ENCODE results near the gene PACC1. TPM values are rescaled to one million over a fixed set of nuclear protein-coding genes. Genes with fewer than 3 reads are reported as not detected.
A peak's percentile ranks its signal among the peaks of the same experiment; 100 is the strongest.

PACC1 gene
- total and polyA plus RNA-seq, 11 donors: 1.8 to 7.9 (median 3.1) TPM

DNA sequence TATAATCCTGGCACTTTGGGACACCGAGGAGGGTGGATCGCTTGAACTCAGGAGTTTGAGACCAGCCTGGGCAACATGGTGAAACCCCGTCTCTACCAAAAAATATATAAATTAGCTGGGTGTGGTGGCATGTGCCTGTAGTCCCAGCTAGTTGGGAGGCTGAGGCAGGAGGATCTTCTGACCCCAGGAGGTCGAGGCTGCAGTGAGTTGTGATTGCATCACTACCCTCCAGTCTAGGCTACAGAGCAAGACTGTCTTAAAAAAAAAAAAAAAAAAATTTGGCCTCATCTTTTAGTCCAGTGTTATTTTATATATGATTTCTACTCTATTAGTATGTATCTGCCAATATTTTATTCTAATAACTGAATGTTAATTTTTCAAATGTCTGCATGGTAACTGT, 69.8 kb downstream of the PACC1 start:
- intact Hi-C loops (cut with DNase I): no loop called here
- DNase-seq (no peak), ATAC-seq (no peak)
- H3K4me1 ChIP-seq: peaks cover 0 to 3% (median 0%) of the 10 kb centered on the region in 12 donors
- H3K4me3 ChIP-seq: no peak overlapping the region
- H3K36me3 ChIP-seq: peaks cover 0 to 98% (median 86%) of the 10 kb centered on the region in 9 donors
- H3K9me3 ChIP-seq: no peaks in the 10 kb centered on the region
- WGBS, 4 donors: 93 to 98% (median 97%) methylated on average over 4 of the region's 4 CpGs
- TF ChIP-seq POLR2A (IDR thresholded peaks at IDR 0.05): no peak
- TF ChIP-seq, protein P1, sequence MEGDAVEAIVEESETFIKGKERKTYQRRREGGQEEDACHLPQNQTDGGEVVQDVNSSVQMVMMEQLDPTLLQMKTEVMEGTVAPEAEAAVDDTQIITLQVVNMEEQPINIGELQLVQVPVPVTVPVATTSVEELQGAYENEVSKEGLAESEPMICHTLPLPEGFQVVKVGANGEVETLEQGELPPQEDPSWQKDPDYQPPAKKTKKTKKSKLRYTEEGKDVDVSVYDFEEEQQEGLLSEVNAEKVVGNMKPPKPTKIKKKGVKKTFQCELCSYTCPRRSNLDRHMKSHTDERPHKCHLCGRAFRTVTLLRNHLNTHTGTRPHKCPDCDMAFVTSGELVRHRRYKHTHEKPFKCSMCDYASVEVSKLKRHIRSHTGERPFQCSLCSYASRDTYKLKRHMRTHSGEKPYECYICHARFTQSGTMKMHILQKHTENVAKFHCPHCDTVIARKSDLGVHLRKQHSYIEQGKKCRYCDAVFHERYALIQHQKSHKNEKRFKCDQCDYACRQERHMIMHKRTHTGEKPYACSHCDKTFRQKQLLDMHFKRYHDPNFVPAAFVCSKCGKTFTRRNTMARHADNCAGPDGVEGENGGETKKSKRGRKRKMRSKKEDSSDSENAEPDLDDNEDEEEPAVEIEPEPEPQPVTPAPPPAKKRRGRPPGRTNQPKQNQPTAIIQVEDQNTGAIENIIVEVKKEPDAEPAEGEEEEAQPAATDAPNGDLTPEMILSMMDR (IDR thresholded peaks at IDR 0.05): no peak
- no peak overlapping the region for H3K27ac ChIP-seq
- no peaks in the 10 kb centered on the region for H3K27me3 ChIP-seq

DNA sequence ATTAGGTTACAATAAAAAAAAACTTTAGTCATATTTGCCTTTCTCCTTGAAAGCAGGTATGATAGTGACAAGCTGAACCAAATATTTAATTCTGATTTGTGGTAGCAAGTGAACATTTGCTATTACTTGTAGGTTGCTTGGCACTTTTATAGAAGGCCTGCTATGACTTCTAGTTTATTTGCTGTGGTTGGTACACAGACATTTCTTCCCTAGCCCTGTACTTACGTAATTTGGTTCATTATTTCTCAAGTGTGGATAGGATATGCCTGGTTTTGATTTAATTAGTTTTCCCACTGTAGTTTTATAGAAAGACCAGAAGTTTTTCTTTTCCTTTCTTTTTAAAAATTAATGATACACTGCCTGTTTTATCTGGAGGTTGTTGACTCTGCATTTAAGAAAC, 73.6 kb downstream of the PACC1 start:
- DNase-seq (no peak), ATAC-seq (no peak)
- H3K4me3 ChIP-seq: no peak overlapping the region
- H3K27me3 ChIP-seq: no peaks in the 10 kb centered on the region
- WGBS, 4 donors: 79 to 91% (median 89%) methylated on average over 1 of the region's 1 CpG
- peaks cover 0 to 92% (median 75%) of the 10 kb centered on the region in 9 donors for H3K36me3 ChIP-seq
- no peak overlapping the region for H3K27ac ChIP-seq
- H3K4me1 ChIP-seq: peaks cover 0 to 3% (median 0%) of the 10 kb centered on the region in 12 donors
- intact Hi-C loops (cut with DNase I): no loop called here
- H3K9me3 ChIP-seq: no peaks in the 10 kb centered on the region
- TF ChIP-seq POLR2A (IDR thresholded peaks at IDR 0.05): no peak
- TF ChIP-seq, protein P1 (IDR thresholded peaks at IDR 0.05): no peak

DNA sequence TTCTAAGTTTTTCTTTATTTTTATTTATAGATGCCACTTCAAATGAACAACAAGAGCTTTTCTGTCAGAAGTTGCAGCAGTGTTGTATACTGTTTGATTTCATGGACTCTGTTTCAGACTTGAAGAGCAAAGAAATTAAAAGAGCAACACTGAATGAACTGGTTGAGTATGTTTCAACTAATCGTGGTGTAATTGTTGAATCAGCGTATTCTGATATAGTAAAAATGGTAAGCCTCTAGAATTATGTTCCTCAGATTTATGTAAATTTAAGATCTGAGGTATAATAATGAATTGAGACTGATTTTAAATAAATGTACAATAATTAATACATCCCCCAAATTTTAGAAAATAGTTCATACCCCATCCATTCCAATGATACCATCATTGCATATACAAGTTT, 85.6 kb downstream of the PACC1 start:
- H3K9me3 ChIP-seq: no peaks in the 10 kb centered on the region
- DNase-seq (no peak), ATAC-seq (no peak)
- intact Hi-C loops (cut with DNase I): loop anchor here in 1 of 10 donors (5.0 kb wide), 1 partner anchor 37 kb away; no protein-coding TSS in a partner anchor
- peaks cover 0 to 48% (median 36%) of the 10 kb centered on the region in 9 donors for H3K36me3 ChIP-seq
- peaks cover 0 to 22% (median 5%) of the 10 kb centered on the region in 12 donors for H3K4me1 ChIP-seq
- H3K27me3 ChIP-seq: no peaks in the 10 kb centered on the region
- H3K4me3 ChIP-seq: no peak overlapping the region
- WGBS, 4 donors: 81 to 94% (median 90%) methylated on average over 2 of the region's 2 CpGs
- H3K27ac ChIP-seq: no peak overlapping the region
- TF ChIP-seq, protein P1 (IDR thresholded peaks at IDR 0.05): no peak
- no peak for TF ChIP-seq POLR2A (IDR thresholded peaks at IDR 0.05)

DNA sequence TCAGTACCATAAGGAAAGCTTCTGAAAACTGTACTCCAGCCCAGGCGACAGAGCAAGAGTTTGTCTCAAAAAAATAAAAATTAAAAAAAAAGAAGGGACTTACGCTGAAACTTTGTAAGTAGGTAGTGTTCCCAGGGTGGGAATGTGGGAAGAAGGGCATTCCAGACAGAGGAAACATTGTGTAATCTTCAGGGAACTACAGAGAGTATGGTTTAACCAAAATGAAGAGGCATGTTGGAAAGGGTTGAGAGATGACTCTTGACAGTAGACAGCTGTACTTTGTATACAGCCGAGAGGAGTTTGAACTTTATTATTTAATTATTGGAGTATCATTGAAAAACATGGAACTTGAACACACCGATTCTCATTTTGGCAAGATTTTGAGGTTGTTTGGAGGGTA, 86.4 kb downstream of the PACC1 start:
- Histone ChIP-seq H3K27me3 (no peaks in the 10 kb centered on the region), H3K36me3 (peaks cover 0 to 39% (median 27%) of the 10 kb centered on the region in 9 donors), H3K27ac (no peak overlapping the region), H3K4me3 (no peak overlapping the region), H3K4me1 (peaks cover 0 to 23% (median 6%) of the 10 kb centered on the region in 12 donors), H3K9me3 (no peaks in the 10 kb centered on the region)
- ATAC-seq (peak in 1 of 4 donors; percentile 69), DNase-seq (no peak)
- intact Hi-C loops (cut with DNase I): loop anchor here in 1 of 10 donors (5.0 kb wide), 1 partner anchor 36 kb away; no protein-coding TSS in a partner anchor
- 67 to 85% (median 77%) methylated on average over 4 of the region's 4 CpGs for WGBS, 4 donors
- TF ChIP-seq, protein P1 (IDR thresholded peaks at IDR 0.05): no peak
- TF ChIP-seq POLR2A (IDR thresholded peaks at IDR 0.05): no peak
